Parathyroid adenoma (tissue), 2 donors: Measurements from ENCODE around the gene VCAN.

Experiments used
- H2AFZ ChIP-seq: fragments of 300-600 bp; sonication (generic); one replicate; pipeline ENCODE4 v1.7.0; 2017; ENCODE audit warnings: antibody characterized with exemption, mild to moderate bottlenecking
- H3K27ac ChIP-seq: fragments of 300-600 bp; sonication (generic); one replicate; pipeline ENCODE4 v1.7.0; 2017
- H3K27me3 ChIP-seq: fragments of 300-600 bp; sonication (generic); one replicate; pipeline ENCODE4 v1.7.0; 2017; ENCODE audit warnings: low read length; ENCODE audit not compliant: control insufficient read depth, insufficient read depth
- H3K36me3 ChIP-seq: fragments of 300-600 bp; sonication (generic); one replicate; pipeline ENCODE4 v1.7.0; 2017; ENCODE audit warnings: low read length; ENCODE audit not compliant: control insufficient read depth, insufficient read depth
- H3K4me1 ChIP-seq: fragments of 300-600 bp; sonication (generic); one replicate; pipeline ENCODE4 v1.7.0; 2017; ENCODE audit warnings: control low read depth
- H3K4me2 ChIP-seq: fragments of 300-600 bp; sonication (generic); one replicate; pipeline ENCODE4 v1.7.0; 2017; ENCODE audit warnings: low read length
- H3K4me3 ChIP-seq: fragments of 300-600 bp; sonication (generic); one replicate; pipeline ENCODE4 v1.7.0; 2017; ENCODE audit warnings: low read depth, low read length
- H3K79me2 ChIP-seq: fragments of 300-600 bp; sonication (generic); one replicate; pipeline ENCODE4 v1.7.0; 2017; ENCODE audit warnings: control low read depth
- H3K9ac ChIP-seq: fragments of 300-600 bp; sonication (generic); one replicate; pipeline ENCODE4 v1.7.0; 2017; ENCODE audit warnings: mild to moderate bottlenecking
- H3K9me3 ChIP-seq: fragments of 300-600 bp; sonication (generic); one replicate; pipeline ENCODE4 v1.7.0; 2017; ENCODE audit warnings: low read length; ENCODE audit not compliant: control insufficient read depth
- CTCF ChIP-seq: fragments of 300-600 bp; sonication (generic); IDR thresholded peaks from one replicate; pipeline ENCODE4 v1.7.0; 2017; ENCODE audit warnings: antibody characterized with exemption, mild to moderate bottlenecking
- donor health status: primary hyperparathyroidism.

VCAN gene

DNA sequence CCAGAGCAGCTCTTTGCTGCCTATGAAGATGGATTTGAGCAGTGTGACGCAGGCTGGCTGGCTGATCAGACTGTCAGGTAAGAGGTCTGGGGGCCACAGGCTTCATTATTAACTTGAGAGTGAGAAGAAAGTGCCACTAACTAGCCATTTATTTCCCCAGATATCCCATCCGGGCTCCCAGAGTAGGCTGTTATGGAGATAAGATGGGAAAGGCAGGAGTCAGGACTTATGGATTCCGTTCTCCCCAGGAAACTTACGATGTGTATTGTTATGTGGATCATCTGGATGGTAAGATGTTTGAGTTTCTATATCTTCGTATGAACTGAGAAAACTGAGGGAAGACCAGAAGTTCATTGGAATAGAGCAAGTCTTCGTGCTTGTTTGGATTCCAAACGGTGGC, 22.1 kb downstream of the VCAN start:
- no peaks in the 10 kb centered on the region for H3K9me3 ChIP-seq
- H3K4me2 ChIP-seq: no peak overlapping the region
- no peak overlapping the region for H3K4me3 ChIP-seq
- no peak for TF ChIP-seq CTCF
- no peak overlapping the region for H3K9ac ChIP-seq
- H3K4me1 ChIP-seq: no peaks in the 10 kb centered on the region
- H3K79me2 ChIP-seq: no peaks in the 10 kb centered on the region
- no peaks in the 10 kb centered on the region for H3K27me3 ChIP-seq
- H3K36me3 ChIP-seq: no peaks in the 10 kb centered on the region
- no peak overlapping the region for H2AFZ ChIP-seq
- no peak overlapping the region for H3K27ac ChIP-seq

DNA sequence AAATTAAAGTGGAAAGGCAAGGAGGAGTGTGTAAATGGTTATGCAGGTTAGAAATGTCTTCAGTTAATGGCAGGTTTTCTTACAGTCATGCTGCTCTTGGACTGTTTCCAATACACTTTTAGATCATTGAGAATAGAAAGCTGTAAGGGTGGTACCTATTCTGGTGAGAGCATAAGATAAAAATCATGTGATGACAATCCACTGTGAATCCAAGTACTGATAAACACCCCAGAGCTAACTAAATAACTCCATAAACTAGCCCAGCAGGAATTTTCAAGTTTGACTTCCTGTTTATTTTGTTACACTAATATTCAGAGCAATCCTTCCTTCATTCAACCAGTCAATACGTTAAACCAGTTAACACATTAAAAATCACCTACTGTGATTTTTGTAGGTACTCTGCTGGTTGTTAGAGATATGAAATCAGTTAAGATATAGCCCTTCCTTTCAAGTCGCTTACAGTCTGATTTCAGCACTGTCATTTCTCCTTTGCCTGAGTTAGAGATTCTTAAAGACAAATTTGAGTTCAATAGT, 22.6 kb downstream of the VCAN start:
- H2AFZ ChIP-seq: no peak overlapping the region
- H3K27ac ChIP-seq: no peak overlapping the region
- no peak overlapping the region for H3K9ac ChIP-seq
- no peak overlapping the region for H3K4me3 ChIP-seq
- no peaks in the 10 kb centered on the region for H3K4me1 ChIP-seq
- no peaks in the 10 kb centered on the region for H3K9me3 ChIP-seq
- no peaks in the 10 kb centered on the region for H3K36me3 ChIP-seq
- no peaks in the 10 kb centered on the region for H3K79me2 ChIP-seq
- no peaks in the 10 kb centered on the region for H3K27me3 ChIP-seq
- H3K4me2 ChIP-seq: no peak overlapping the region
- no peak for TF ChIP-seq CTCF

DNA sequence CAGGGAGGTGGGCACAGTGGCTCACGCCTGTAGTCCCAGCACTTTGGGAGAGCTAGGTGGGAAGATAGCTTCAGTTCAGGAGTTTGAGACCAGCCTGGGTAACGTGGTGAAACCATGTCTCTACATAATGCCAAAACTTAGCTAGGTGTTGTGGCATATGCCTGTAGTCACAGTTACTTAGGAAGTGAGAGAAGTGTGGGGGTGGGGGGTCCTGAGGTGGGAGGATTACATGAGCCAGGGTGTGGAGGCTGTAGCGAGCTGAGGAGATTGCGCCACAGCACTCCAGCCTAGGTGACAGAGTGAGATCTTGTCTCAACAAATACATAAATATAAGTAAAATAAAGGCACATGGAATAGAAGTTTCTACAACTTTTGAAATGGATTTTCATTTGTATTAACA, 23.1 kb downstream of the VCAN start:
- H3K4me3 ChIP-seq: no peak overlapping the region
- no peaks in the 10 kb centered on the region for H3K9me3 ChIP-seq
- TF ChIP-seq CTCF: no peak
- H3K4me2 ChIP-seq: no peak overlapping the region
- no peaks in the 10 kb centered on the region for H3K4me1 ChIP-seq
- H3K79me2 ChIP-seq: no peaks in the 10 kb centered on the region
- no peak overlapping the region for H3K27ac ChIP-seq
- no peaks in the 10 kb centered on the region for H3K27me3 ChIP-seq
- H3K9ac ChIP-seq: no peak overlapping the region
- no peaks in the 10 kb centered on the region for H3K36me3 ChIP-seq
- no peak overlapping the region for H2AFZ ChIP-seq

DNA sequence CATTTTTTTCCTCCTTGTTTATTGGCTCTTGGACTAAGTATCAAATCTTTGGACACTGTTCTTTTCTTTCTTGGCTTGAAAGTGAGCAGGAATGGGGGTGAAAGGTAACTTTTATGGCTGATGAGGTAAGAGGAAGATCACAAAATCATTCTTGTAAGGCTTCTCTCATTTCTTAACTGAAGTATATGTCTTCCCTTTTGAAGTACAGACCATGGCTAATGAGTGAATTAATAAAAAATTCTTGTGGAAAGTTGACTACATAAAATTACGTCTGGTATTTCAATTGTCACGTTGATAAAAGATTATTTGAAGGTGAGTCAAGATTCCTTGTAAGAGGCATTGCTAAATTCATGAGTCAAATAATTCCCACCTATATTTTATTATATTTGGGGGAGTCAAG, 25.1 kb downstream of the VCAN start:
- no peak for TF ChIP-seq CTCF
- Histone ChIP-seq H3K9ac (no peak overlapping the region), H3K9me3 (no peaks in the 10 kb centered on the region), H3K36me3 (peaks cover 5% of the 10 kb centered on the region), H3K79me2 (no peaks in the 10 kb centered on the region), H3K4me2 (no peak overlapping the region), H3K27ac (no peak overlapping the region), H3K4me1 (no peaks in the 10 kb centered on the region), H2AFZ (no peak overlapping the region), H3K4me3 (no peak overlapping the region), H3K27me3 (no peaks in the 10 kb centered on the region)

DNA sequence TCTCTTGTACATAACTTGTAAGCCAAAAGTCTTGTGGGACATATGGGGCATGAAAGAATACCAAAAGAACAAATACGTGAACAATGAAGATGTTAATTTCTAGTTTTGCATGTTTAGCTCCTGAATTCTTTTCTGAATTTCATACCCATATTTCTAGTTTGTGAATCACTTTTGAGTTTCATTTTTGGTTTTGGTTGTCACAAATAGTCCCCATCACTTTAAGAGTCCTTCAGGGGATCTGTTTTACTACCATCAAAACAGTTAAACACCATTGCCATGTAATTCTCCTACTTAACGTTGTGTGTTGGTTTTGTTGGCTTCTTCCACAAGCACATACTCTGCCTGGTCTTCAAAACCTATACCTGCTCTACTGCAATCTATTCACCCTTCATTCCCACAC, 27.0 kb downstream of the VCAN start:
- H3K4me1 ChIP-seq: no peaks in the 10 kb centered on the region
- TF ChIP-seq CTCF: no peak
- H3K4me3 ChIP-seq: no peak overlapping the region
- H3K79me2 ChIP-seq: no peaks in the 10 kb centered on the region
- no peak overlapping the region for H3K9ac ChIP-seq
- no peaks in the 10 kb centered on the region for H3K9me3 ChIP-seq
- H3K27me3 ChIP-seq: no peaks in the 10 kb centered on the region
- H2AFZ ChIP-seq: no peak overlapping the region
- H3K4me2 ChIP-seq: no peak overlapping the region
- peaks cover 5% of the 10 kb centered on the region for H3K36me3 ChIP-seq
- H3K27ac ChIP-seq: no peak overlapping the region
